ENCODE measurements around the gene AIFM3.

DNA sequence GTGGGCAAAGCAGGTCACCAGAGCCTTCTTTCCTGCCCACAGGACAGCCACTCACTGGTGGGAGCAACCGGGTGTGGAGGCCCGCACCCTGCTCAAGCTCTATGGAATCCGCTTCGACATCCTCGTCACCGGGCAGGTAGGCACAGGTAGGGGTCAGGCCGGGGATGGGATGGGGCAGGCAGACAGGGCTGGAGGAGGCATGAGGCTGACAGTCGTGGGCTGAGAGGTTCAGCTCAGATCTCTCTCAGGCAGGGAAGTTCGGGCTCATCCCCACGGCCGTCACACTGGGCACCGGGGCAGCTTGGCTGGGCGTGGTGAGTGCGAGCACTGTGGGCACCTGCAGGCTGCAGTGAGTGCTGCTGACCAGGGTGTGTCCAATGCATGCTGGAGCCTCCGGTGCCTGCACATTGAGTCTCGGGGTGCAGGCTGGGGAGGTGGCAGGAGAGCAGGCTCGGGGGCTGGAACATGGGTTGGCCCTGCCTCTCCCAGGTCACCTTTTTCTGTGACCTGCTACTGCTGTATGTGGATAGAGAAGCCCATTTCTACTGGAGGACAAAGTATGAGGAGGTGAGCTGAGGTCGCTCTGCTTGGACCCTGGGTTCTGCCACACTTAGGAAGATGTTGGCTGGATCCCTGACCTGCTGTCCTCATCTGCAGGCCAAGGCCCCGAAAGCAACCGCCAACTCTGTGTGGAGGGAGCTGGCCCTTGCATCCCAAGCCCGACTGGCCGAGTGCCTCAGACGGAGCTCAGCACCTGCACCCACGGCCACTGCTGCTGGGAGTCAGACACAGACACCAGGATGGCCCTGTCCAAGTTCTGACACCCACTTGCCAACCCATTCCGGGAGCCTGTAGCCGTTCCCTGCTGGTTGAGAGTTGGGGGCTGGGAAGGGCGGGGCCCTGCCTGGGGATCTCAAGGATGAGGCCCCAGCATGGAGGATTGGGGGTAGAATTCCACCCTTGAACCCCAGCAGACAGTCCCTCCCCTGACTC, 59.0 kb downstream of the AIFM3 start:
- TF ChIP-seq, protein P1, sequence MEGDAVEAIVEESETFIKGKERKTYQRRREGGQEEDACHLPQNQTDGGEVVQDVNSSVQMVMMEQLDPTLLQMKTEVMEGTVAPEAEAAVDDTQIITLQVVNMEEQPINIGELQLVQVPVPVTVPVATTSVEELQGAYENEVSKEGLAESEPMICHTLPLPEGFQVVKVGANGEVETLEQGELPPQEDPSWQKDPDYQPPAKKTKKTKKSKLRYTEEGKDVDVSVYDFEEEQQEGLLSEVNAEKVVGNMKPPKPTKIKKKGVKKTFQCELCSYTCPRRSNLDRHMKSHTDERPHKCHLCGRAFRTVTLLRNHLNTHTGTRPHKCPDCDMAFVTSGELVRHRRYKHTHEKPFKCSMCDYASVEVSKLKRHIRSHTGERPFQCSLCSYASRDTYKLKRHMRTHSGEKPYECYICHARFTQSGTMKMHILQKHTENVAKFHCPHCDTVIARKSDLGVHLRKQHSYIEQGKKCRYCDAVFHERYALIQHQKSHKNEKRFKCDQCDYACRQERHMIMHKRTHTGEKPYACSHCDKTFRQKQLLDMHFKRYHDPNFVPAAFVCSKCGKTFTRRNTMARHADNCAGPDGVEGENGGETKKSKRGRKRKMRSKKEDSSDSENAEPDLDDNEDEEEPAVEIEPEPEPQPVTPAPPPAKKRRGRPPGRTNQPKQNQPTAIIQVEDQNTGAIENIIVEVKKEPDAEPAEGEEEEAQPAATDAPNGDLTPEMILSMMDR (IDR thresholded peaks at IDR 0.05): no peak
- TF ChIP-seq POLR2AphosphoS5 (IDR thresholded peaks at IDR 0.05) (no peak), POLR2A (IDR thresholded peaks at IDR 0.05) (no peak)
